HepG2 (cell line): ENCODE measurements around the gene TRIO. TPM values are rescaled to one million over a fixed set of nuclear protein-coding genes. Genes with fewer than 3 reads are reported as not detected.
A peak's percentile ranks its signal among the peaks of the same experiment; 100 is the strongest.

Experiments used
- AHR ChIP-seq: IDR thresholded peaks from 2 replicates; pipeline ENCODE4 v1.6.1; 2018; ENCODE audit warnings: missing genetic modification reagents, missing compliant biosample characterization
- FOXJ3 ChIP-seq: sonication (generic); formaldehyde crosslinking; IDR thresholded peaks from 2 replicates; pipeline ENCODE4 v1.4.0; 2020; ENCODE audit warnings: missing genetic modification reagents, mild to moderate bottlenecking, borderline replicate concordance
- HNF4G ChIP-seq, 2 experiments: sonication (generic) in 1 of 2; formaldehyde crosslinking in 1 of 2; IDR thresholded peaks; 2 replicates each; pipeline versions ENCODE4 v1.4.0 to v1.6.1; 2011 to 2020; ENCODE audit warnings: borderline replicate concordance in 2 of 2, low read depth in 2 of 2, mild to moderate bottlenecking in 2 of 2, low read length in 1 of 2, missing genetic modification reagents in 1 of 2, moderate library complexity in 1 of 2
- KDM5A ChIP-seq: fragments of 200-600 bp; sonication (generic); IDR thresholded peaks from 2 replicates; pipeline ENCODE4 v1.7.0; 2018; ENCODE audit warnings: antibody characterized with exemption, mild to moderate bottlenecking, low read length, borderline replicate concordance
- MAFG ChIP-seq: sonication (generic); formaldehyde crosslinking; IDR thresholded peaks from 2 replicates; pipeline ENCODE4 v1.5.1; 2020; ENCODE audit warnings: mild to moderate bottlenecking, missing genetic modification reagents
- MAX ChIP-seq: IDR thresholded peaks from 2 replicates; pipeline ENCODE4 v1.6.1; 2012; ENCODE audit warnings: inconsistent platforms
- MED1 ChIP-seq: sonication (generic); formaldehyde crosslinking; IDR thresholded peaks from 2 replicates; pipeline ENCODE4 v1.4.0; 2020; ENCODE audit warnings: missing genetic modification reagents
- MYC ChIP-seq: sonication (generic); formaldehyde crosslinking; IDR thresholded peaks from 2 replicates; pipeline ENCODE4 v1.9.0; 2021; ENCODE audit warnings: missing genetic modification reagents, borderline replicate concordance
- NR2F6 ChIP-seq, 2 experiments: IDR thresholded peaks; 2 replicates each; pipeline ENCODE4 v1.6.1; 2016; ENCODE audit warnings: antibody characterized with exemption in 1 of 2, mild to moderate bottlenecking in 1 of 2
- PHF21A ChIP-seq: sonication (generic); formaldehyde crosslinking; IDR thresholded peaks from 2 replicates; pipeline ENCODE4 v1.5.0; 2020; ENCODE audit warnings: mild to moderate bottlenecking, missing genetic modification reagents
- SAP130 ChIP-seq: IDR thresholded peaks from 2 replicates; pipeline ENCODE4 v1.6.1; 2016; ENCODE audit warnings: low read depth
- SOX13 ChIP-seq, 3 experiments: fragments of 450-650 bp in 1 of 3; sonication (generic) in 1 of 3; formaldehyde crosslinking in 1 of 3; IDR thresholded peaks in 2 of 3; conservative IDR thresholded peaks in 1 of 3; 2 replicates each; pipeline versions ENCODE4 v1.5.0 to v1.6.1; 2016 to 2020; ENCODE audit warnings: antibody characterized with exemption in 1 of 3, mild to moderate bottlenecking in 1 of 3, missing compliant biosample characterization in 1 of 3, missing genetic modification reagents in 1 of 3, moderate library complexity in 1 of 3
- SOX5 ChIP-seq: IDR thresholded peaks from 2 replicates; pipeline ENCODE4 v1.6.1; 2016; ENCODE audit warnings: borderline replicate concordance
- SRSF4 ChIP-seq: fragments of 200-400 bp; formaldehyde crosslinking; IDR thresholded peaks from one replicate; pipeline ENCODE4 v1.6.1; 2018; ENCODE audit warnings: mild to moderate bottlenecking, low read depth, low read length, moderate library complexity; ENCODE audit not compliant: poor library complexity, severe bottlenecking
- SUZ12 ChIP-seq: fragments of 150-350 bp; IDR thresholded peaks from 2 replicates; pipeline ENCODE4 v1.6.1; 2014; ENCODE audit warnings: low read depth, low read length
- TBP ChIP-seq: sonication (generic); formaldehyde crosslinking; IDR thresholded peaks from 2 replicates; pipeline ENCODE4 v1.5.0; 2020; ENCODE audit warnings: missing genetic modification reagents
- TRAFD1 ChIP-seq: sonication (generic); formaldehyde crosslinking; IDR thresholded peaks from 2 replicates; pipeline ENCODE4 v1.5.1; 2020; ENCODE audit warnings: missing genetic modification reagents, mild to moderate bottlenecking, borderline replicate concordance
- ZMAT3 ChIP-seq: sonication (generic); formaldehyde crosslinking; conservative IDR thresholded peaks from 2 replicates; pipeline ENCODE4 v1.7.0; 2021; ENCODE audit warnings: missing genetic modification reagents
- ZNF264 ChIP-seq: sonication (generic); formaldehyde crosslinking; IDR thresholded peaks from 2 replicates; pipeline ENCODE4 v1.4.0; 2020; ENCODE audit warnings: missing genetic modification reagents
- ZNF275 ChIP-seq: sonication (generic); formaldehyde crosslinking; IDR thresholded peaks from 2 replicates; pipeline ENCODE4 v1.8.0; 2022; ENCODE audit warnings: missing genetic modification reagents, mild to moderate bottlenecking, inconsistent platforms, borderline replicate concordance
- ZSCAN22 ChIP-seq: sonication (generic); formaldehyde crosslinking; IDR thresholded peaks from 2 replicates; pipeline ENCODE4 v1.4.0; 2020; ENCODE audit warnings: mild to moderate bottlenecking, missing genetic modification reagents
- polyA plus RNA-seq, 8 experiments: library from polyadenylated mRNA; depleted of rRNA in 3 of 8; stranded (reverse) in 7 of 8; unstranded in 1 of 8; fragments of >200 nt; fragmentation: Illumina TruSeq in 4 of 8; extraction: Trizol in 4 of 8; gene quantifications; 2 replicates each; pipeline versions ENCODE4 v1.2.1 to v1.2.3, GENCODE V29; 2011 to 2016; ENCODE audit warnings: low read depth in 4 of 8, missing spikeins in 1 of 8, mixed read lengths in 1 of 8; ENCODE audit not compliant: insufficient read depth in 1 of 8
- total RNA-seq, 5 experiments: library from RNA; depleted of rRNA; stranded (reverse); fragments of >200 nt; fragmentation: Illumina TruSeq; extraction: Trizol; gene quantifications; 2 replicates each; pipeline ENCODE4 v1.2.3, GENCODE V29; 2016; ENCODE audit warnings: low read depth in 1 of 5
- TF ChIP-seq, protein P1 (sequence below): IDR thresholded peaks from 2 replicates; pipeline ENCODE4 v1.4.0; 2020; ENCODE audit warnings: mild to moderate bottlenecking, missing genetic modification reagents

Gene TRIO
- total and polyA plus RNA-seq, 2 of the 13 experiments (the other 11 are each of a cell fraction or from before 2014, with no cell fraction given) = 45.2 to 45.9 TPM

DNA sequence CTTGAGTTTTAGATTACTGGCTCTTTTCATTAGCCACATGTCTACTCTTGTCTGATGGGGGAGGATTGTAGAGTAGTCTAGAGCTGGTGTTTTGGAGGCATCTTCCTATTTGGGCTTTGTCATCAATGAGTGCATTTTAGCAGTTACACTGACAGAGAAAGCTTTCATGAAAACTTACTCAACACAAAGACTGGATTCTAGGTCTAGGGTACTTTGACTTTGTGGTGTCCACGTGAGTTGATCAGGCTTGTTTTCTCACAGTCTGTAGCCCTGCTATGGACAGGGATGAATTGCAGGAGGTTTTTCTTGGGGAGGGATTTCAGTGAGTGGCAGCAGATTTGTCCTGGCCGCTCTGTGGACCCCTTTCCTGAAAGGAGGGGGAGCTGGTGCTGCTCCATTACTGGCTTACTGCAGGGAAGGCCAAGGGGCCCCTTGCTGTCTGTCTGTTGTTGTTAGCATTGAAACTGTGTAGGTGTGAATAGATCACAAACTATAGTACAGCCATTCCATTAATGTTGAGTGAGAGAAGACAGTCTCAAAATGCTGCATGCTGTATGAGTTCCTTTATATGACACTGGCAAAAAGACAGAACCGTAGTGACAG, 6.6 kb downstream of the TRIO start (continued):
- TF ChIP-seq MYC (CRISPR knock-in tag) (0 out of 2 replicates have a peak, but pooled peaks have one; percentile 29), PHF21A (CRISPR knock-in tag) (0 out of 2 replicates have a peak, but pooled peaks have one; percentile 25), NR2F6 (IDR thresholded peaks at IDR 0.05) (peak; percentile 34; the same call in 1 of the 2 replicates), NR2F6 (CRISPR knock-in tag; IDR thresholded peaks at IDR 0.05) (no peak), ZNF264 (CRISPR knock-in tag) (peak; percentile 25; the same call in 1 of the 2 replicates), SOX5 (CRISPR knock-in tag) (peak; percentile 48; the same call in 1 of the 2 replicates), SAP130 (CRISPR knock-in tag) (peak; percentile 64; the same call in 1 of the 2 replicates), HNF4G (IDR thresholded peaks at IDR 0.05; ENCODE audit: borderline replicate concordance, low read depth, low read length) (0 out of 2 replicates have a peak, but pooled peaks have one; percentile 2), HNF4G (CRISPR knock-in tag; IDR thresholded peaks at IDR 0.05; ENCODE audit: borderline replicate concordance, low read depth) (no peak), MAFG (CRISPR knock-in tag) (no peak), MED1 (peak; percentile 40; the same call in 1 of the 2 replicates), MAX (peak; percentile 20; the same call in 1 of the 2 replicates), TRAFD1 (no peak), SRSF4 (no peak), AHR (CRISPR knock-in tag) (no peak), ZSCAN22 (CRISPR knock-in tag) (peak; percentile 86), SOX13 (IDR thresholded peaks at IDR 0.05) (no peak), SOX13 (CRISPR knock-in tag; conservative IDR thresholded peaks at IDR 0.05 in 1 of 2, IDR thresholded peaks at IDR 0.05 in 1 of 2) (peak in 1 of 2 experiments; percentile 61; a peak in 1 of 4 replicates), KDM5A (no peak), FOXJ3 (CRISPR knock-in tag) (peak; percentile 67), ZMAT3 (no peak), SUZ12 (no peak), ZNF275 (CRISPR knock-in tag) (no peak), TBP (CRISPR knock-in tag) (no peak)
- TF ChIP-seq, protein P1, sequence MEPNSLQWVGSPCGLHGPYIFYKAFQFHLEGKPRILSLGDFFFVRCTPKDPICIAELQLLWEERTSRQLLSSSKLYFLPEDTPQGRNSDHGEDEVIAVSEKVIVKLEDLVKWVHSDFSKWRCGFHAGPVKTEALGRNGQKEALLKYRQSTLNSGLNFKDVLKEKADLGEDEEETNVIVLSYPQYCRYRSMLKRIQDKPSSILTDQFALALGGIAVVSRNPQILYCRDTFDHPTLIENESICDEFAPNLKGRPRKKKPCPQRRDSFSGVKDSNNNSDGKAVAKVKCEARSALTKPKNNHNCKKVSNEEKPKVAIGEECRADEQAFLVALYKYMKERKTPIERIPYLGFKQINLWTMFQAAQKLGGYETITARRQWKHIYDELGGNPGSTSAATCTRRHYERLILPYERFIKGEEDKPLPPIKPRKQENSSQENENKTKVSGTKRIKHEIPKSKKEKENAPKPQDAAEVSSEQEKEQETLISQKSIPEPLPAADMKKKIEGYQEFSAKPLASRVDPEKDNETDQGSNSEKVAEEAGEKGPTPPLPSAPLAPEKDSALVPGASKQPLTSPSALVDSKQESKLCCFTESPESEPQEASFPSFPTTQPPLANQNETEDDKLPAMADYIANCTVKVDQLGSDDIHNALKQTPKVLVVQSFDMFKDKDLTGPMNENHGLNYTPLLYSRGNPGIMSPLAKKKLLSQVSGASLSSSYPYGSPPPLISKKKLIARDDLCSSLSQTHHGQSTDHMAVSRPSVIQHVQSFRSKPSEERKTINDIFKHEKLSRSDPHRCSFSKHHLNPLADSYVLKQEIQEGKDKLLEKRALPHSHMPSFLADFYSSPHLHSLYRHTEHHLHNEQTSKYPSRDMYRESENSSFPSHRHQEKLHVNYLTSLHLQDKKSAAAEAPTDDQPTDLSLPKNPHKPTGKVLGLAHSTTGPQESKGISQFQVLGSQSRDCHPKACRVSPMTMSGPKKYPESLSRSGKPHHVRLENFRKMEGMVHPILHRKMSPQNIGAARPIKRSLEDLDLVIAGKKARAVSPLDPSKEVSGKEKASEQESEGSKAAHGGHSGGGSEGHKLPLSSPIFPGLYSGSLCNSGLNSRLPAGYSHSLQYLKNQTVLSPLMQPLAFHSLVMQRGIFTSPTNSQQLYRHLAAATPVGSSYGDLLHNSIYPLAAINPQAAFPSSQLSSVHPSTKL = peak; percentile 46; the same call in 1 of the 2 replicates
